SK-N-SH (cell line): ENCODE results near the gene CDK18. TPM values are rescaled to one million over a fixed set of nuclear protein-coding genes. Genes with fewer than 3 reads are reported as not detected.

Experiments
- CTCF ChIA-PET: fragments of 300-600, 350-600 bp; formaldehyde crosslinking; extraction: SDS; loops from one replicate; lab custom pipeline; 2021; lab: Yijun Ruan, JAX
- POLR2A ChIA-PET: fragments of 350-600 bp; sonication (Branson Sonifier 250); formaldehyde crosslinking; extraction: SDS; loops from one replicate; lab custom pipeline; 2020; ENCODE audit warnings: antibody characterized with exemption, inconsistent platforms; lab: Yijun Ruan, JAX
- DNase-seq: peaks from one replicate; pipeline ENCODE4 v3.0.0; 2012
- H2AFZ ChIP-seq: fragments of 200-600 bp; sonication (generic); 2 replicates; pipeline ENCODE4 v1.8.1; 2016; ENCODE audit warnings: antibody characterized with exemption, mild to moderate bottlenecking, low read depth
- H3F3A ChIP-seq: fragments of 200-600 bp; sonication (generic); replicated peaks from 2 replicates; pipeline ENCODE3; 2016; ENCODE audit warnings: antibody characterized with exemption, mild to moderate bottlenecking; ENCODE audit not compliant: insufficient read depth
- H3K27ac ChIP-seq, 2 experiments: fragments of 200-500 bp in 1 of 2; fragments of 200-600 bp in 1 of 2; sonication (Bioruptor generic) in 1 of 2; sonication (generic), shearing (Covaris generic) in 1 of 2; 2 replicates each; pipeline versions ENCODE4 v1.5.1 to v1.6.1; 2014 to 2016; ENCODE audit warnings: low read depth in 2 of 2, inconsistent platforms in 1 of 2, low read length in 1 of 2, mild to moderate bottlenecking in 1 of 2, mixed read lengths in 1 of 2
- H3K27me3 ChIP-seq: fragments of 200-600 bp; sonication (generic), shearing (Covaris generic); 2 replicates; pipeline ENCODE4 v1.6.1; 2016; ENCODE audit warnings: mixed run types; ENCODE audit not compliant: insufficient read depth
- H3K36me3 ChIP-seq, 2 experiments: fragments of 200-500 bp in 1 of 2; fragments of 200-600 bp in 1 of 2; sonication (Bioruptor generic) in 1 of 2; sonication (generic) in 1 of 2; replicated peaks in 1 of 2; 2 replicates each; pipeline versions ENCODE3 to v1.5.1; 2014 to 2016; ENCODE audit warnings: low read length in 1 of 2, mild to moderate bottlenecking in 1 of 2; ENCODE audit not compliant: insufficient read depth in 2 of 2, control insufficient read depth in 1 of 2
- H3K4me1 ChIP-seq, 2 experiments: fragments of 200-500 bp in 1 of 2; fragments of 200-600 bp in 1 of 2; sonication (Bioruptor generic) in 1 of 2; sonication (generic), shearing (Covaris generic) in 1 of 2; 2 replicates each; pipeline versions ENCODE4 v1.5.1 to v1.6.1; 2014 to 2016; ENCODE audit warnings: low read depth in 1 of 2, low read length in 1 of 2, mixed run types in 1 of 2; ENCODE audit not compliant: insufficient read depth in 2 of 2, control insufficient read depth in 1 of 2
- H3K4me2 ChIP-seq: fragments of 200-600 bp; sonication (generic), shearing (Covaris generic); 2 replicates; pipeline ENCODE4 v1.6.1; 2017; ENCODE audit warnings: mixed run types
- H3K4me3 ChIP-seq, 2 experiments: fragments of 200-500 bp in 1 of 2; fragments of 200-600 bp in 1 of 2; sonication (Bioruptor generic) in 1 of 2; sonication (generic), shearing (Covaris generic) in 1 of 2; 2 replicates each; pipeline versions ENCODE4 v1.5.1 to v1.8.1; 2014 to 2016; ENCODE audit warnings: low read depth in 2 of 2, inconsistent platforms in 1 of 2, low read length in 1 of 2, mild to moderate bottlenecking in 1 of 2, mixed read lengths in 1 of 2, moderate library complexity in 1 of 2
- H3K79me2 ChIP-seq: fragments of 200-600 bp; sonication (generic); 2 replicates; pipeline ENCODE4 v1.8.1; 2017; ENCODE audit warnings: mild to moderate bottlenecking; ENCODE audit not compliant: insufficient read depth
- H3K9ac ChIP-seq: fragments of 200-600 bp; sonication (generic); 2 replicates; pipeline ENCODE4 v1.6.1; 2017; ENCODE audit warnings: mixed run types
- H3K9me2 ChIP-seq: fragments of 200-600 bp; sonication (generic); 2 replicates; pipeline ENCODE4 v1.6.1; 2017; ENCODE audit warnings: mixed run types
- H3K9me3 ChIP-seq: fragments of 200-600 bp; sonication (generic); 2 replicates; pipeline ENCODE4 v1.6.1; 2017; ENCODE audit warnings: mixed run types, mild to moderate bottlenecking, moderate library complexity
- H4K20me1 ChIP-seq: fragments of 200-600 bp; sonication (generic); 2 replicates; pipeline ENCODE4 v1.6.1; 2017; ENCODE audit warnings: mild to moderate bottlenecking, mixed run types; ENCODE audit not compliant: insufficient read depth
- ELF1 ChIP-seq: IDR thresholded peaks from 2 replicates; pipeline ENCODE4 v1.4.0; 2012
- FOSL2 ChIP-seq: IDR thresholded peaks from 2 replicates; pipeline ENCODE4 v1.4.0; 2012; ENCODE audit warnings: low read depth, mild to moderate bottlenecking, moderate library complexity, borderline replicate concordance
- FOXM1 ChIP-seq: IDR thresholded peaks from 2 replicates; pipeline ENCODE4 v1.4.0; 2012; ENCODE audit warnings: low read depth, mild to moderate bottlenecking
- IRF3 ChIP-seq: fragments of 150-350 bp; IDR thresholded peaks from 2 replicates; pipeline ENCODE4 v1.6.1; 2016; ENCODE audit warnings: mild to moderate bottlenecking, low read depth, low read length
- MAX ChIP-seq: IDR thresholded peaks from 2 replicates; pipeline ENCODE4 v1.4.0; 2012; ENCODE audit warnings: low read depth
- MXI1 ChIP-seq: IDR thresholded peaks from 2 replicates; pipeline ENCODE4 v1.6.1; 2012; ENCODE audit warnings: mild to moderate bottlenecking, low read depth, low read length, improper control_type of control experiment
- NRF1 ChIP-seq: IDR thresholded peaks from 2 replicates; pipeline ENCODE4 v1.6.1; 2012; ENCODE audit warnings: low read depth, mild to moderate bottlenecking, low read length
- POLR2AphosphoS5 ChIP-seq: IDR thresholded peaks from 2 replicates; pipeline ENCODE4 v1.6.1; 2012; ENCODE audit warnings: low read depth, low read length
- RAD21 ChIP-seq: IDR thresholded peaks from 2 replicates; pipeline ENCODE4 v1.6.1; 2012; ENCODE audit warnings: mild to moderate bottlenecking, low read length
- REST ChIP-seq: IDR thresholded peaks from 2 replicates; pipeline ENCODE4 v1.6.1; 2012; ENCODE audit warnings: mild to moderate bottlenecking, low read depth, low read length, moderate library complexity
- RFX5 ChIP-seq: IDR thresholded peaks from 2 replicates; pipeline ENCODE4 v1.6.1; 2012; ENCODE audit warnings: mild to moderate bottlenecking, improper control_type of control experiment, low read length
- RXRA ChIP-seq: IDR thresholded peaks from 2 replicates; pipeline ENCODE4 v1.4.0; 2012; ENCODE audit warnings: low read depth, mild to moderate bottlenecking, borderline replicate concordance
- SIN3A ChIP-seq: IDR thresholded peaks from 2 replicates; pipeline ENCODE4 v1.6.1; 2012; ENCODE audit warnings: low read depth, mild to moderate bottlenecking, low read length, moderate library complexity, borderline replicate concordance
- SMC3 ChIP-seq: IDR thresholded peaks from 2 replicates; pipeline ENCODE4 v1.6.1; 2012; ENCODE audit warnings: low read depth, low read length, improper control_type of control experiment
- USF1 ChIP-seq: IDR thresholded peaks from 2 replicates; pipeline ENCODE4 v1.4.0; 2012; ENCODE audit warnings: low read depth, borderline replicate concordance
- YY1 ChIP-seq: IDR thresholded peaks from 2 replicates; pipeline ENCODE4 v1.4.0; 2012; ENCODE audit warnings: low read depth, mild to moderate bottlenecking
- WGBS: methylation state at CpG from one replicate; pipeline ENCODE4 v1.1.6; 2017; ENCODE audit warnings: low lambda C conversion rate; 5-methylcytosine and 5-hydroxymethylcytosine counted together
- polyA plus RNA-seq, 3 experiments: library from polyadenylated mRNA; depleted of rRNA; stranded (reverse); fragments of >200 nt; gene quantifications; 2 replicates each; pipeline ENCODE4 v1.2.3, GENCODE V29; 2012

CDK18 gene
- polyA plus RNA-seq, 1 of the 3 experiments (the other 2 are of a cell fraction): 2.5 TPM

GRCh38 chr1:205575294-205575885 lies 70.9 kb downstream of the CDK18 start:
- Histone ChIP-seq H4K20me1 (no peaks in the 10 kb centered on the region), H3K27ac (no peak overlapping the region), H3K79me2 (no peaks in the 10 kb centered on the region), H3K9ac (no peak overlapping the region), H3K4me2 (no peak overlapping the region)
- TF ChIP-seq FOSL2 (no peak), MAX (no peak), USF1 (no peak), REST (no peak), IRF3 (no peak), ELF1 (no peak), SMC3 (no peak), SIN3A (no peak), RAD21 (no peak), YY1 (no peak), POLR2AphosphoS5 (no peak), NRF1 (no peak), MXI1 (no peak), RXRA (no peak), RFX5 (no peak), FOXM1 (no peak)
- TF ChIP-seq, all 33 proteins: peak for 0
- Histone ChIP-seq H3K27me3 (peaks cover 37% of the 10 kb centered on the region), H3K9me2 (no peaks in the 10 kb centered on the region), H3K36me3 (no peaks in the 10 kb centered on the region), H3K9me3 (no peaks in the 10 kb centered on the region), H3F3A (no peaks in the 10 kb centered on the region), H2AFZ (no peak overlapping the region), H3K4me3 (no peak overlapping the region), H3K4me1 (peaks cover 0 to 7% of the 10 kb centered on the region in 2 experiments; a peak in 1 of 4 replicates)
- 0% methylated on average over 1 of the region's 1 CpG for WGBS
- DNase-seq: no peak
- ChIA-PET POLR2A (no interaction called here), CTCF (interaction anchor here (0.6 to 3.4 kb wide), 7 partner anchors 16 to 136 kb away, joined by 3 to 19 read pairs (median 4); no protein-coding TSS in a partner anchor)
